CD4-positive, alpha-beta T cell treated with Interleukin-6 at 100 ng/mL for 8 hours (primary cell): ENCODE data around the gene PTPRG.

Experiments used
- DNase-seq: peaks from one replicate; pipeline ENCODE4 v3.0.0-alpha.2; 2020; ENCODE audit warnings: mixed read lengths, low spot score

The PTPRG gene

GRCh38 chr3:61589856-61590255 lies 28.5 kb downstream of the PTPRG start:
- DNase-seq = no peak

- DNase-seq = no peak
Measured at GRCh38 chr3:61591300-61591699, 29.9 kb downstream of the PTPRG start.

- no peak for DNase-seq
Measured at GRCh38 chr3:61593446-61594029, 32.2 kb downstream of the PTPRG start.

DNA sequence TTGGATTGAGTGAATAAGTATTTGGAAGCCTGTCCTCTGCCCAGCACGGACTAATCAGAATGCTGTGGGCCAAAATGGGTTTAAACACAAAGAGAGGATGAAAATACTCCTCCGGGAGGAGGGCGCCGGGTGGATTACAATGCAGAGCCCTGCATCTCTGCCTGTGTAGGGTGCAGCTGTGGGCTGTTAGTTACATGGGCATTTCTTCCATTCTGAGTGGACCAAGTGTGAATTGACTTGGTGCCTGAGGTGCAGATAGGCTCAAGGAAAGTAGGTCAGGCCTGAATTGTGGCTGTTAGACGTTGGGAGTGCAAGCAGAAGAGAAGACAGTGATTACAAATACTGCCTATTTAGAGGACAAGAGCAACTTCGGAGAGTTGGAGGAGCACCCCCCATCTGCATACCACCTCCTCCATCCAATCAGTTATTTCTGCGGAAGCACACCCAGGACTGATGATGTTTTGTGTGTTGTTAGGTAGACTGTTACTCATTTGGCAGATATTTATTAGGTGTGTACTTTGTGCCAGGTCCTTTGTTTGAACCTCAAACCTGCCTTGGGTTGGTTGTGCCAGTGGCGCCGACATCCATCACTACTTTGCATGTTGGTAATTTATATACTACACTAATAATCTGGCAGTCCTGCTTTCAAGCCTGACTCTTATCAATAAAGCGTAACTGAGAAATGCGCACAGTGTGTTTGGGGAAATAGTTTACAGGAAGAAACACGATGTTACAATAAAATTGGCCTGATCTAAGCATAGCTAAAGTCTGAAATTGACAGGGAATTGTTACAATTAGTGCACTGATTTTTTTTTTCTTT lies 33.0 kb downstream of the PTPRG start:
- DNase-seq = no peak

- no peak for DNase-seq
Measured at GRCh38 chr3:61594964-61595285, 33.6 kb downstream of the PTPRG start.

- no peak for DNase-seq
Measured at GRCh38 chr3:61595288-61595687, 33.9 kb downstream of the PTPRG start.

DNA sequence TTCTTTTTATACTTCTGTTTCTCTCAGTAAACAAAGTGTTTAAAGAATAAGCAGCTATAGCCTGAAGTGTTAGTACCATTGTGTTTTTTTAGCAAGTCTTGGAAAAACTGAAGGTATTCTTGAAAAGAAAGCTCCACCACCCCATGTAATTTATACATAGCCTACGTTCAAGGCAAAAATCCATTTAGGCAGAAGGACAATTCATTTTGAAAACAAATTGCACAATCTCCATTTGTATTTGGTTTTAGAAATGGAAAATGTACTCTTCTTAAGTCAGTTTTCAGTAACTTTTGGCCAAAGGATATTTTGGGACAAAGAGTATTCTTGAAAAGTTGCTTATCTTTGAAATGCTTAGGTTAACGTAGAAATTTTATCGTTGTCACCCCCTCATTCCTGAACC lies 34.5 kb downstream of the PTPRG start:
- no peak for DNase-seq

DNA sequence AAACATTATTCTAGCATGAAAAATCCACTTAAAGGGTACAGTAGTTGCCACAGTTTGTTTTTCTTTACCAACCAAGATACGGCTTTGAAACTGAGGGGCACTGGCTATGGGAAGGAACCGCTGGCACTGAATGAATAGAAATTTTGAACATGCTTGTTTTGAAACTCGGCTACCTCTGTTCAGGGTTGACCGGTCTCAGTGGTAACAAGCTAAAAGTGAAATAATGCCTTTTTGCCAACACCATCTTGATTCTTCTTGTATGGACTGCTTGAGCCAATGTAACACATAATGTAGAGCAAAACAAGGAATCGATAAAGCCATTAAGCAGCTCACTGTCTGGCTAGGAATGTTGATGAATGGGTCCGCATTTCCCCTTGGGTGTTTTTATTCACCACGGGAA lies 36.5 kb downstream of the PTPRG start:
- DNase-seq = no peak

DNA sequence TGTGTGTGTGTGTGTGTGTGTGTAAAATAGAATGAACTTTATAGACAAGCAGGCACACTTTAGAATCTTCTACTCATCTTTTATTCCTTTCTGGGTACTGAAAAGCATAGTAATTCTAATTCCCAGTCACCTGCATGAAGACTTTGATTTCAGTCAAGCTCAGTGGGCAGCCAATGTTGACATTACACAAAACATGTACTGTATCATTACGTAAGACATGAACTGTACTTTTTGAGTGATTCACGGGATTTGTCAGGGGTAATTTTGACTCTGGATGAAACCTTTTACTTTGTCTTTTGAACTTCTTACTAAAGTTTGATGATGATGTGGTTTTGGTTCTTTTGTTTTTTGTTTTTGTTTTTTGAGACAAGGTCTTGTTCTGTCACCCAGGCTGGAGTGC lies 38.8 kb downstream of the PTPRG start:
- no peak for DNase-seq

DNA sequence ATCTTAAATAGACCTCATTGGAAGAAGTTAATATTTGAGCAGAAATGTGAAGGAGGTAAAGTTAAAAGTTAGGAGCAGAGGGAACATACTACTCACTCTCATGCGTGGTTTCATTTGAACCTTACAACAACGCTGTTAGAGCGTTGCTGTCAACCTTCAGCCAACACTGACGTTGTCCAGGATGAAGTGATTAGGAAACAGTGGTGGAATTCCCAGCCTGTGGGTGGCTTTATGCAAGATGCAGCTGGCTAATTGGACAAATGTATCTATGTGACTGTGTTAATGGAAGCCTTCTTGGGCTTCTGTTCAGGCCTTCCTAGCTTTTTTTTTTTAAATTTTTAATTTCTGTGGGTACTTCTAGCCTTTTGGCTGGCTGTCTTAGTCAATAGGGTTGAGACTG lies 40.5 kb downstream of the PTPRG start:
- DNase-seq = no peak

DNA sequence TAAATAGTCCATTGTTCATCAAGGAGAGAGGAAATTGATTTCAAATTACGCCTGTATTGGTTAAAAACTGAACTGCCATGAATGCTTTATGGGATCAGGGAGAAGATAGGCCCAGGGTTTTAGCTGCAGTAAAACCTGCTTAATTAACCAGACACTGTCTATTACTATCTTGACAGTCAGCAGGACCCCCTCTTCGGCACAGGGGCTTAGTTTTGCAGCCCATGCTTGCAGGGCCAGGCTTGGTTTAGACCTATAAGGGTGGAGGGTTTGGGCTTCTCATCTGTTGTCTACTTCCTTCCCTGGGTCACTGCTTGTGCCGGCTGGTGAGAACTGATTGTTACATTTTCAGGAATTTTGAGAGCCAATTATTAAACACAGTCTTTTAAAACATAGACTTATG lies 41.1 kb downstream of the PTPRG start:
- DNase-seq = no peak

DNA sequence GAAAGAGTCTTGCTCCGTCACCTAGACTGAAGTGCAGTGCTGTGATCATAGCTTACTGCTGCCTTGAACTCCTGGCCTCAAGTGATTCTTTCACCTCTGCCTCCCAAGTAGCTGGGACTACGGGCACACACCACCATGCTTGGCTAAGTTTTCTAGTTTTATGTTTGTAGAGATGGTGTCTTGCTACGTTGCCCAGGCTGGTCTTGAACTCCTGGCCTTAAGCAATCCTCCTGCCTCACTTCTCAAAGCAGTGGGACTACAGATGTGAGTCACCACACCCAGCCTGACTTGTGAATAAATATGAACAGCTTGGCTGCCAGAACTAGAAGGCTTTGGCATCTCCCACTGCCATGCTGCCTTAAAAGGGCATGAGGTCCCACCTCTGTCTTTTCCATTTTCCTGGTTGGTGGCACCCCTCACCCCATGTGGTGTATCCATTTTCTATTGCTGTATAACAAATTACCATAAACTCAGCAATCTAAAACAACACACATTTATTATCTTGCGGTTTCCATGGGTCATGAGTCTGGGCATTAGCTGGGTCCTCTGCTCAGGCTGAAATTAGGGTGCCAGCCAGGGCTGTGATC lies 44.3 kb downstream of the PTPRG start:
- no peak for DNase-seq

DNA sequence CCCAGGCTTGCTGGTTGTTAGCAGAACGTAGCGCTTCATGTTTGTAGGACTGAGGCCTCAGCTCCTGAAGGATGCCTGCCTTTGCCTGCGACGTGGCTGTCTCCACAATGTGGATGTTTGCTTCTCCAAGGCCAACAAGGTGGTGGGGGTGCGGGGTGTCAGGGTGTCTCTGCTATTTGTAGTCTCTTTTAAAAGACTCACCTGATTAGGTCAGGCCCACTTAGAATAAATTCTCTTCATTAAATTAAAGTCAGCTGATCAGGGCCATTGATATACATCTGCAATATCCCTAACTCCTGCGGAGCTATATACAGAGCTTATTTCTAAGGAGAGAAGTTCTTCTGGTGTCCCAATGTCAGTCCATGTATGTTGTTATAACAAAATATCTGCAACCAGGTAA lies 44.8 kb downstream of the PTPRG start:
- DNase-seq = no peak

DNA sequence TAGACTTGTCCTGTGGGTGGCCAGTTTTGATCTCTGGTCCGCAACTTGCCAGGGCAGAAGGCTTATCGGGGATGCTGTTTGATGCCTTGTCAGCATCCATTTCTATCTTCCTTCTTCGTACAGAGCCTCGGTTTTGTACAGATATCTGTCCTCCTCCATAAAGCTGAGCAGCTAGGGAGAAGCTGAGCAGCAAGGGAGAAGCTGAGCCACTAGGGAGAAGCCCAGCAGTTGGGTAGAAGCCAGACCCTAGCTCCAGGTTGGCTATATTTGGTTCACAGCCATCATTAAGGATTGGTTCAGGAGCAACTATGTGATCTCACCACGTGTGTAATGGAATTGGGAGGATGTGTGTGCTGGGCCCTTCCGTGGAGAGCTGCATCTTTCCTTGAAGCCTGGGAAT lies 46.7 kb downstream of the PTPRG start:
- no peak for DNase-seq

DNA sequence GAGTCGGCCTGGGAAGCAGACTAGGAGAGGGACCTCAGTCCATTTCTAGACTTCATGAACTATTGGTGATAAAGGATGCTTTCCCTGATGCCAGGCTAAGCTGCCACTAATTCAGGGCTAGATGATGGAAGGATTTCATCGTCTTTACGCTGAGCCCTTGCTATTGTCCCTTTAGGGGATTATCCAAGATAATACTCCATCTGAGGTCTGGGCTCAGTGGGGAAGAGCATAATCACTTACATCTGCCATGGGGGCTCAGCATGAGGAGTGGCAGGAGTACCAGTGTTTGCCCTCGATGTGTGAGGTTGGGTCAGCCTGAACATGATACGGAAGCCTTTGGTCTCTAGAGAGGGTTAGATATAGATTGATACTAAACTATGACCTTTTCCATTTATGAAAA lies 47.3 kb downstream of the PTPRG start:
- no peak for DNase-seq

DNA sequence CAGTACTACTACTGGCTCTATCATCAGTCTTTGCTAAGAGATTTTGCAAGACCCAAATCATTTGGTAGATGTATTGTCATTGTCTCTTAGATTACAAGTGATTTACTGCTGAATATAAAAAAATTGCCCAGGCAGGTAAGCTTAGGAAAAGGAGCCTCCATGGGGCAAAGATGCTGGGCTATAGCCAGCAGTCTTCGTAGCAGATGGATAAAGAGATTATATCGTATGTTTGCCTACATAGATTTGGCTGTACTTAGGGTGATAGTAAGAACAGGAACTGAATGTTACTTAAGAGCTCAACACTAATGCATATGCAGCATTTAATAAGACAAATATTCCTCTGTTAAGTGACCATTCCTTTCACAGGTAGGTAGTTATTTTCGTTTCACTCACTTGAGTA lies 48.9 kb downstream of the PTPRG start:
- DNase-seq = no peak

GRCh38 chr3:61612211-61613194 lies 51.1 kb downstream of the PTPRG start:
- no peak for DNase-seq

DNA sequence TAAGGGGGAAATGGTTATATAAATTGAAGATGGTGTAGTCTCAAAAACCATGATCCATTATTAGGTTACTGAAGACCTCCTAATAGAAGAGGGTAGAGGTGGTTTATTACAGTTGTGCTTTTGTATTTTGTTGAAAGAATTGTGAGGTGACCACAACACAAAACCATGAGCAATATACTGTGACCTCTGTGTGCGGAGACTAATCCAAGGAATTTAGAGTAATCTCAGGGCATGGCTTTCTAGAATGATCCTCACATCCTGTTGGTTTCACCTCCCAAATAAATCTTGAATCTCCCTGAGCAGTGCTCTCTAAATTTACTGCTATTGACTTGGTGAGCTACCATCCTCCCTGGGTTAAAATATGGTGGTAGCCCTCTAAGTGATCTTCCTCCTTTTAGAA lies 52.3 kb downstream of the PTPRG start:
- no peak for DNase-seq

- DNase-seq = no peak
Measured at GRCh38 chr3:61615643-61616042, 54.3 kb downstream of the PTPRG start.

GRCh38 chr3:61616586-61616985 lies 55.2 kb downstream of the PTPRG start:
- no peak for DNase-seq

DNA sequence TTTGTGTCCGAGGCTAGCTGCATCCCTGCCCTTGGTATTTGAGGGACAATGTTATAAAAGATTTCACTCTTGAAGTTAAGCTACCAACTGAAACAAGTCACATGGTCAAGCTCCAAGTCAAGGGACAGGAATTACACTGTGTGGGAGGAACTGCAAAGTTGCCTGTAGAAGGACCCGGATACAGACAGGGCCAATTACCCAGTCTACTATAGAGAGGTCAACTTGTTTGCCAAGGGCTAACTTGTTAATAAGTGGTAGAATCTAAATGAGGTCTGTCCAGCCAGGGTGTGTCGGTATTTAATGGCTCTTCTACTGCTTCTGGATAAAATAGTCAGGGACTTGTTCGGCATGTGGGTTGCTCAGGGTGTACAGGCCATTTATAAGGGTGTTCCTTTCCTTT lies 55.7 kb downstream of the PTPRG start:
- DNase-seq = no peak

DNA sequence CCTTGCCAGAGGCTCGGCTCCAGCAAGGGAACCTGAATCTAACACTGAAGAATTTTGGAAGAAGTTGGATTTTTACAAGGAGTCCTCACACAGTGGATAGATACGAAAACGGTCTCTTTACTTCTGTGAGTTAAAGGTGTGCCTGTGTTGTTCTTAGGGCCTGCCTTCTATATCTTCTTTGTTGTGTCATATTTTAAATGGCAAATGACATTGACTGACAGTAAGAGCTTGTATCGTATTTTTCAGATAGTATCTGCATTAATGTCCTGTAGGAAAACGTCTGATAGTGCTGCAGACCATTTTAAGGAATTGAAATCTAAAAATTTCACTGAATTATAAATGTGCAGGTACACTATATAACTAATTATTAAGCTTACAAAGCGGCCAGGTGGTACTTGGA lies 56.3 kb downstream of the PTPRG start:
- no peak for DNase-seq

DNA sequence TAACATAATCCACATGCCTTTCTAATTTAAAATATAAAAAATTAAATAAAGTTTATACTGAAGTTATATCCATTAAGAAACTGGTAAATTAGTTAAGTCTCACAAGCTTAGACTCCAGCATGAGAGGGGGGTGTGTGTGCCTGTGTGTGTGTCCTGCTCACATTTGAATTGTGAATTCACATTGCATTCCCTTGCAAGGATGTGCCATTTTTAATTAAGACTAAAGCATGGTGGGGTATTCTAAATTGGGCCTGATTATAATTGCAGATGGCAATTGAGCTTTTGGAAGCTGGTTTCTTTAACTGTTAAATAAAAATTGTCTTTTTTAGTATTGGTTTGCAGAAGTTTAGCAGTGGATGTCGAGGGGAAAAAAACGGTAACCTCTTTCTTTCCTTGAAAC lies 56.9 kb downstream of the PTPRG start:
- DNase-seq = no peak
